HCT116 (cell line): Measurements from ENCODE around the gene CCDC91. TPM values are rescaled to one million over a fixed set of nuclear protein-coding genes. Genes with fewer than 3 reads are reported as not detected.

Experiments used
- ATAC-seq: fragments of 200-7000 bp; cut with Tn5 transposase; 2 replicates; pipeline ENCODE4 v1.9.1; 2020; ENCODE audit warnings: mild to moderate bottlenecking, moderate library complexity
- BruUV-seq: library from RNA; stranded (reverse); fragments of 400-500 nt; replicated peaks from 2 replicates; lab custom pipeline; 2021; lab: Mats Ljungman, UMichigan
- CTCF ChIA-PET: fragments of 300-600 bp; sonication (Branson Sonifier 250); formaldehyde crosslinking; loops from one replicate; lab custom pipeline; 2021; ENCODE audit warnings: antibody characterized with exemption; lab: Charles Lee
- POLR2A ChIA-PET: fragments of 300-600, 350-600 bp; sonication (Branson Sonifier 250); formaldehyde crosslinking; loops from one replicate; lab custom pipeline; 2021; ENCODE audit warnings: antibody characterized with exemption; lab: Charles Lee
- RAD21 ChIA-PET, 2 experiments: fragments of 300-600 bp; sonication (Branson Sonifier 250); formaldehyde crosslinking; loops; one replicate each; lab custom pipeline; 2023; ENCODE audit warnings: low total read pairs in 2 of 2; ENCODE audit not compliant: uncharacterized antibody in 2 of 2, unreplicated experiment in 2 of 2, low non-redundant PET in 1 of 2; lab: Charles Lee
- DNase-seq: peaks from one replicate; pipeline ENCODE4 v3.0.0-alpha.2; 2010; ENCODE audit warnings: low read depth, low spot score
- H2AFZ ChIP-seq: fragments of 200-600 bp; shearing (Covaris generic), sonication (generic); 2 replicates; pipeline ENCODE4 v1.6.1; 2017; ENCODE audit warnings: low read depth, mixed run types, mixed read lengths, antibody characterized with exemption, low read length; ENCODE audit not compliant: poor library complexity, severe bottlenecking
- H3K27ac ChIP-seq: 2 replicates; pipeline ENCODE4 v1.5.1; 2012; ENCODE audit warnings: low read depth, low read length
- H3K27me3 ChIP-seq: fragments of 200-600 bp; sonication (generic); 2 replicates; pipeline ENCODE4 v1.6.1; 2016; ENCODE audit warnings: mixed run types, low read length, mixed read lengths; ENCODE audit not compliant: insufficient read depth
- H3K36me3 ChIP-seq, 2 experiments: fragments of 200-500 bp in 1 of 2; fragments of 200-600 bp in 1 of 2; sonication (Bioruptor generic) in 1 of 2; sonication (generic) in 1 of 2; 2 replicates each; pipeline versions ENCODE4 v1.5.1 to v1.6.1; 2014 to 2016; ENCODE audit warnings: low read length in 2 of 2, inconsistent platforms in 1 of 2, mixed read lengths in 1 of 2, mixed run types in 1 of 2; ENCODE audit not compliant: insufficient read depth in 2 of 2, control insufficient read depth in 1 of 2
- H3K4me1 ChIP-seq, 2 experiments: fragments of 200-600 bp in 1 of 2; sonication (generic) in 1 of 2; 2 replicates each; pipeline versions ENCODE4 v1.5.1 to v1.6.1; 2012 to 2017; ENCODE audit warnings: low read length in 2 of 2, inconsistent platforms in 1 of 2, mild to moderate bottlenecking in 1 of 2, mixed read lengths in 1 of 2, mixed run types in 1 of 2, moderate library complexity in 1 of 2; ENCODE audit not compliant: insufficient read depth in 2 of 2, control insufficient read depth in 1 of 2
- H3K4me2 ChIP-seq: fragments of 200-600 bp; sonication (generic); 2 replicates; pipeline ENCODE4 v1.6.1; 2017; ENCODE audit warnings: mixed run types, low read length, mixed read lengths
- H3K4me3 ChIP-seq, 2 experiments: fragments of 200-600 bp in 1 of 2; sonication (generic) in 1 of 2; replicated peaks in 1 of 2; 2 replicates each; pipeline ENCODE4 v1.5.1; 2011 to 2016; ENCODE audit warnings: low read length in 2 of 2, control low read depth in 1 of 2, low read depth in 1 of 2, mild to moderate bottlenecking in 1 of 2, mixed read lengths in 1 of 2, mixed run types in 1 of 2
- H3K79me2 ChIP-seq: fragments of 200-600 bp; sonication (generic); 2 replicates; pipeline ENCODE4 v1.6.1; 2017; ENCODE audit warnings: mild to moderate bottlenecking, mixed run types, low read length, moderate library complexity, mixed read lengths; ENCODE audit not compliant: insufficient read depth
- H3K9ac ChIP-seq: fragments of 200-600 bp; sonication (generic); 2 replicates; pipeline ENCODE4 v1.6.1; 2016; ENCODE audit warnings: low read length, mixed read lengths
- H3K9me2 ChIP-seq: fragments of 200-600 bp; sonication (generic), shearing (Covaris generic); 2 replicates; pipeline ENCODE4 v1.6.1; 2017; ENCODE audit warnings: mixed run types, mild to moderate bottlenecking, moderate library complexity; ENCODE audit not compliant: insufficient read depth
- H3K9me3 ChIP-seq, 2 experiments: fragments of 200-500 bp in 1 of 2; fragments of 200-600 bp in 1 of 2; sonication (Bioruptor generic) in 1 of 2; sonication (generic) in 1 of 2; 2 replicates each; pipeline ENCODE4 v1.6.1; 2014 to 2017; ENCODE audit warnings: low read length in 2 of 2, mixed read lengths in 2 of 2, inconsistent platforms in 1 of 2, low read depth in 1 of 2, mild to moderate bottlenecking in 1 of 2, mixed run types in 1 of 2, moderate library complexity in 1 of 2; ENCODE audit not compliant: control insufficient read depth in 1 of 2, insufficient read depth in 1 of 2
- H4K20me1 ChIP-seq: fragments of 200-600 bp; sonication (generic), shearing (Covaris generic); 2 replicates; pipeline ENCODE4 v1.6.1; 2017; ENCODE audit warnings: mixed run types, mild to moderate bottlenecking, moderate library complexity; ENCODE audit not compliant: insufficient read depth
- CBX3 ChIP-seq: IDR thresholded peaks from 2 replicates; pipeline ENCODE4 v1.6.1; 2012; ENCODE audit warnings: low read depth
- EGR1 ChIP-seq: IDR thresholded peaks from 2 replicates; pipeline ENCODE4 v1.6.1; 2012; ENCODE audit warnings: low read depth
- EZH2phosphoT487 ChIP-seq: fragments of 200-600 bp; IDR thresholded peaks from 2 replicates; pipeline ENCODE4 v1.6.1; 2018; ENCODE audit warnings: antibody characterized with exemption, borderline replicate concordance
- MAX ChIP-seq: IDR thresholded peaks from 2 replicates; pipeline ENCODE4 v1.6.1; 2012
- POLR2AphosphoS5 ChIP-seq: IDR thresholded peaks from 2 replicates; pipeline ENCODE4 v1.6.1; 2011; ENCODE audit warnings: mild to moderate bottlenecking, low read depth, low read length, moderate library complexity
- REST ChIP-seq: IDR thresholded peaks from 2 replicates; pipeline ENCODE4 v1.6.1; 2012; ENCODE audit warnings: low read depth
- TCF7L2 ChIP-seq: IDR thresholded peaks from 2 replicates; pipeline ENCODE4 v1.7.0; 2011; ENCODE audit warnings: borderline replicate concordance, inconsistent platforms; ENCODE audit not compliant: insufficient read depth, insufficient read length; ENCODE audit errors: extremely low read depth
- intact Hi-C: fragments of 100-400 bp; cut with micrococcal nuclease; formaldehyde crosslinking; loops from 2 replicates; pipeline ENCODE4 v1.10.0; 2022
- total RNA-seq: library from RNA; stranded (reverse); gene quantifications from one replicate; pipeline ENCODE4 v1.2.1, GENCODE V29; 2021; ENCODE audit not compliant: unreplicated experiment

CCDC91 gene
- total RNA-seq, 1 experiment from 2014 or later, result 18.1 TPM

- TF ChIP-seq EZH2phosphoT487, result no peak
- TF ChIP-seq CBX3, result no peak
Measured at GRCh38 chr12:28156362-28156761, 33.9 kb upstream of the CCDC91 start (continued).

DNA sequence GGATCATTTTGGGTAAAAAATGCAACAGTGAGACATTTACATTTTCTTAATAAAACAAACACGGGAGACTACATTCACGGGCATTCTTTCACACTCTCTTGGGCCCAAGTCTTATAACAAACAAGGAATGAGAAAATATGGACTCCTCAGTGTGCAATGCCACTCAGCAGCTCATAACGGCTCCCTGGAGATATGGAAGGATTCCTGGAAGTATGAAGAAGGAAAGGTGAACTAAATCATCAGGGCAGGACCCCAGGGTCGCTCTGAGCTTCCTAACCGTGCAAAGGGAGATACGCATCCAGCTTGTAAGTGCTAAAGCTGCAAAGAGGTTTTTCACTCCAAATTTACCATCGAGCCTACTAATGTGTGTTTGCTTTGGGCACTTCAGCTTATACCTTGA is 33.5 kb upstream of the CCDC91 start:
- TF ChIP-seq EGR1, result no peak
- no peak for TF ChIP-seq POLR2AphosphoS5
- TF ChIP-seq REST, result no peak
- no peak for TF ChIP-seq MAX
- TF ChIP-seq TCF7L2, result no peak
- Histone ChIP-seq H3K4me3 (no peak overlapping the region), H3K4me2 (no peak overlapping the region), H3K9me2 (no peaks in the 10 kb centered on the region), H3K27ac (no peak overlapping the region), H4K20me1 (no peaks in the 10 kb centered on the region), H3K36me3 (no peaks in the 10 kb centered on the region), H2AFZ (no peak overlapping the region), H3K27me3 (no peaks in the 10 kb centered on the region), H3K4me1 (no peaks in the 10 kb centered on the region), H3K79me2 (no peaks in the 10 kb centered on the region), H3K9ac (no peak overlapping the region), H3K9me3 (no peaks in the 10 kb centered on the region)
- ChIA-PET POLR2A (no interaction called here), CTCF (interaction anchor here (1.0 kb wide), 1 partner anchor 16 kb away, joined by 3 read pairs; no protein-coding TSS in a partner anchor), RAD21 (no interaction called here)
- intact Hi-C loops, result no loop called here
- no peak for ATAC-seq
- DNase-seq, result no peak
- no TSS peak for BruUV-seq
